Lower leg skin (tissue), 4 donors: ENCODE data around the gene ACKR3. TPM values are rescaled to one million over a fixed set of nuclear protein-coding genes. Genes with fewer than 3 reads are reported as not detected.

Experiments
- DNase-seq, 2 donors: peaks; one replicate each; pipeline ENCODE4 v3.0.0-alpha.2; 2019; ENCODE audit warnings: low spot score in 2 of 2
- H3K4me3 ChIP-seq: fragments of 200-600 bp; sonication (generic); 2 replicates; pipeline ENCODE4 v1.5.1; 2017; ENCODE audit warnings: mild to moderate bottlenecking, low read depth; ENCODE audit not compliant: poor library complexity, severe bottlenecking
- CTCF ChIP-seq, 3 donors: fragments of 450-650 bp; IDR thresholded peaks; one replicate each; pipeline ENCODE4 v1.5.1; 2016; ENCODE audit warnings: antibody characterized with exemption in 3 of 3, mild to moderate bottlenecking in 3 of 3, moderate library complexity in 2 of 3
- POLR2A ChIP-seq, 2 donors: fragments of 450-650 bp; IDR thresholded peaks; one replicate each; pipeline ENCODE4 v1.6.1; 2016 to 2017; ENCODE audit warnings: antibody characterized with exemption in 2 of 2, mild to moderate bottlenecking in 1 of 2, moderate library complexity in 1 of 2
- WGBS, 2 donors: methylation state at CpG; one replicate each; pipeline ENCODE4 v1.1.5; 2018; 5-methylcytosine and 5-hydroxymethylcytosine counted together
- intact Hi-C: fragments of 100-400 bp; cut with DNase I; formaldehyde crosslinking; loops from one replicate; pipeline ENCODE4 v1.15.0; 2023; ENCODE audit warnings: low total_unique reads
- total RNA-seq, 4 donors: library from RNA; depleted of rRNA; stranded (reverse); fragments of >200 nt; gene quantifications; one replicate each; pipeline ENCODE4 v1.1.0, GENCODE V29; 2016

Gene ACKR3
- total RNA-seq, 4 donors from 2014 or later, result 6.7 to 25.0 (median 16.7) TPM

DNA sequence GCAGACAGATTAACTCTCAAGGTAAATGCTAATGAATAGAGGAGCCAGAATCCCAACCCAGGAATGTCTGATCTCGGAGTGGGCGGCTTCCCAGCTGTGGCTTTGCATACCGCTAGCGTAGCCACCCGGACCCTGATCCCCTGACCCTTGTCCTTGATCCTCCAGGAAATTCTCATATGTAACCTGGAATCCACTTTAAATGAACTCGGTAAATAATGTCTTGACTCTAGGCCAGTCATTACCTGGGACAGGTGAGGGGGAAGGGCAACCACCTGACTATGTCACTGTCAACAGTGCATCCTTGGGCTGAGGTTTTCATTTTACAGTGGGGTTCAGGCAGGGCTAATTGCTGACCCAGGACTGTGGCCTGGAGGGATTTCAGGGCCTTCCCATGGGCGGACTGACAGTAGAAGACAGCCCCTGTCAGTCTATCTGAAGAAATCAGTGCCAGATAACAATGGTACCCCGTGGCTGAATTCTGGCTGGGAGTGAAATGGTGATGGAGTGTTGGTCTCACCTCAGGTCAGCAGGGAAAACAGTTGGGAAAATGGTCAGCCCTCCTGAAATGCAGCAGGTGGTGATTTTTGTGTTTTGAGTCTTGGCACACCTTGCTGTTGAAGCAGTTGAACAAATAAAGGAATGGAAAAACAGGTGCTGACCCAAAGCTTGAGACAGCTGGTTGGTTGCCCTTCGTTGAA, 9.6 kb downstream of the ACKR3 start:
- H3K4me3 ChIP-seq, result no peak overlapping the region
- no peak for TF ChIP-seq CTCF (IDR thresholded peaks at IDR 0.05)
- no peak for TF ChIP-seq POLR2A (IDR thresholded peaks at IDR 0.05)
- DNase-seq, result peak in 1 of 2 donors; percentile 72
- WGBS, 2 donors, result 76 to 78% methylated on average over 9 of the region's 9 CpGs
- intact Hi-C loops, result no loop called here

DNA sequence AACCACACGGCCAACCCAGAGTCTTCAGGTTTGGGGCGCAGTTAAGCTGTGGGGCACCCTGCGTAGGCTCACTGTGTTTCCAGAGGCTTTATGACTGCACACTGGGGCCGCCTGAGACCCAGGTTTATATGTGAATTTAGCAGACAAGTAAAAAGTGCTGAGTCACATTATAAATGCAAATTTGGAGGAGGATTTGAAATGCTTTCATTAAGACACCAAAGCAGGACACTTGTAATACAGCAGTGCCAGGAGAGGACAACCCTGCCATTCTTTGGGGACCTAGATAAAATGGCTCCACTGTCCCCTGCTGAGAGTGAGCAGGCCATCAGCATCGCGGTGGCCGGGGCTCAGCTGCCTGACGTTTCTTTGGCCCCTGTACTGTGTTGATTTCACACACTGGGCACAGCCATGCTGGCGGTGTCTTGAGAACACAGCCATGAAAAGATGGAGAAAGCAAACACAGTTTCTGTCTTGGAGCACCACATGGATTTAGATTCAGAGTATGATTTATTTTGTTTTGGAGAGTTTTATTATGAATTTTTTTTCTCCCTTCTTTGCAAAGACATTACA, 10.2 kb downstream of the ACKR3 start:
- 76 to 80% methylated on average over 9 of the region's 9 CpGs for WGBS, 2 donors
- no peak for TF ChIP-seq CTCF (IDR thresholded peaks at IDR 0.05)
- no peak for TF ChIP-seq POLR2A (IDR thresholded peaks at IDR 0.05)
- DNase-seq, result peak in 1 of 2 donors; percentile 75
- intact Hi-C loops, result no loop called here
- H3K4me3 ChIP-seq, result no peak overlapping the region

- WGBS, 2 donors, result 95% methylated on average over 29 of the region's 29 CpGs
- intact Hi-C loops, result no loop called here
- TF ChIP-seq CTCF (IDR thresholded peaks at IDR 0.05) (no peak), POLR2A (IDR thresholded peaks at IDR 0.05) (no peak)
- no peak overlapping the region for H3K4me3 ChIP-seq
- peak in 1 of 2 donors; percentile 76 for DNase-seq
Observed at GRCh38 chr2:236580746-236581355, 11.2 kb downstream of the ACKR3 start.

GRCh38 chr2:236581546-236581945, 11.9 kb downstream of the ACKR3 start:
- 83 to 91% methylated on average over 7 of the region's 7 CpGs for WGBS, 2 donors
- no peak overlapping the region for H3K4me3 ChIP-seq
- intact Hi-C loops, result no loop called here
- TF ChIP-seq CTCF (IDR thresholded peaks at IDR 0.05) (no peak), POLR2A (IDR thresholded peaks at IDR 0.05) (no peak)
- DNase-seq, result peak in 1 of 2 donors; percentile 63

DNA sequence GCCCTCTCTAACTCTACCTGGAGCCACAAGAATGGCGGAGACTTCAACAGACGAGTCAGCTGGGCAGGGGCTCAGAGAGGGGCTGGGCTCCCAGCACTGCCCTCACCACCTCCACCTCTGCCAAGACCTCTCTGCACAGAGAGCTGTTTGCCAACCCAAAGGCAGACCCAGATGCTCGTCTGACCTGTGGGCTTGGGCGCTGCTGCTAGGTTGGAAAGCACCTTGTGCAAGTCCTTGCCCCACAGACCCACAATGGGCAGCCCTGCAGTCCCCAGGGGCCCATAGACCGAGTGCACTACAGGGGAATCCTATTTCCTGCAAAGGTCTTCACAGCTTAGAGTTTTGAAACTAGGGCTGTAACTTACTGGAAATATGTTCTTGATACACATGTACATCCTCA, 13.3 kb downstream of the ACKR3 start:
- no peak overlapping the region for H3K4me3 ChIP-seq
- peak in 1 of 2 donors; percentile 74 for DNase-seq
- TF ChIP-seq CTCF (IDR thresholded peaks at IDR 0.05) (no peak), POLR2A (IDR thresholded peaks at IDR 0.05) (no peak)
- intact Hi-C loops, result no loop called here
- 90 to 91% methylated on average over 5 of the region's 5 CpGs for WGBS, 2 donors
